ENCODE measurements around the gene ZDHHC24. TPM values are rescaled to one million over a fixed set of nuclear protein-coding genes. Genes with fewer than 3 reads are reported as not detected.
A peak's percentile ranks its signal among the peaks of the same experiment; 100 is the strongest.

ZDHHC24 gene
- total RNA-seq, 2 donors from 2014 or later: 10.9 to 16.5 TPM

DNA sequence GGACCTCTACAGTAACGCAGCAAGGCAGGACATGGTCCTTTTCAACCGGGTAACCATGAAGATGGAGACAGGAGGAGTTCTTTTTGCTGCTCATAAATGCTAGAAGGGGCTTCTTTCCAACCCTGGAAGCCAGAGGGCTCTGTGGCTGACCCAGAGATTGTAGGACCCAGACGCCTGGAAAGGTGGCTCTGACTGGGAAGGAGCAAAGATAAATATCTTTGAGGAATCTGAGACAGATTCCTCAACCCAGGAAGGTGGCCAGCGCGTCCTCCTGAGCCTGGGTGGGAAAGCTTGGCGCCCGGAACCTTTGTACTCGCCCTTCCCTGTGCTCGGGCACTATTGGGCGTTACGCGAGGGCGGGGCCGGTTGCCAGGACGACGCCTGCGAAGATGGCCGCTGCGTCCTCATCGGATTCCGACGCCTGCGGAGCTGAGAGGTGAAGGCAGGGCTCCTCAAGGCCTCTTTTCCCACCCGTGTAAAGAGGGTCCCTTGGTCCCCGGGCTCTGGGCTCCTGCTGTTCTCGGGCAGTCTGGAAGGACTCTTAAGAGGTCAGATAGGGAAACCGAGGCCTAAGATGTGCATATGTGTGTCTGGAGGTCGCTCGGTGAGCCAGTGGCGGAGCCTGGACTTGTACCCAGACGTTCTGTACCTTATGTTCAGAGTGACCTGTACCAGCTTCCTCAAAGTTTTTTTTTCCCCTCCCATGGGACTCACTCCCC lies 35.4 kb downstream of the ZDHHC24 start, which contains the start of gene BBS1:
Gene BBS1 (plus strand): TSS at position 365 of the 719 bp plus-strand sequence. CDS start 25 bp downstream, at position 390.
- TF ChIP-seq, protein P1, sequence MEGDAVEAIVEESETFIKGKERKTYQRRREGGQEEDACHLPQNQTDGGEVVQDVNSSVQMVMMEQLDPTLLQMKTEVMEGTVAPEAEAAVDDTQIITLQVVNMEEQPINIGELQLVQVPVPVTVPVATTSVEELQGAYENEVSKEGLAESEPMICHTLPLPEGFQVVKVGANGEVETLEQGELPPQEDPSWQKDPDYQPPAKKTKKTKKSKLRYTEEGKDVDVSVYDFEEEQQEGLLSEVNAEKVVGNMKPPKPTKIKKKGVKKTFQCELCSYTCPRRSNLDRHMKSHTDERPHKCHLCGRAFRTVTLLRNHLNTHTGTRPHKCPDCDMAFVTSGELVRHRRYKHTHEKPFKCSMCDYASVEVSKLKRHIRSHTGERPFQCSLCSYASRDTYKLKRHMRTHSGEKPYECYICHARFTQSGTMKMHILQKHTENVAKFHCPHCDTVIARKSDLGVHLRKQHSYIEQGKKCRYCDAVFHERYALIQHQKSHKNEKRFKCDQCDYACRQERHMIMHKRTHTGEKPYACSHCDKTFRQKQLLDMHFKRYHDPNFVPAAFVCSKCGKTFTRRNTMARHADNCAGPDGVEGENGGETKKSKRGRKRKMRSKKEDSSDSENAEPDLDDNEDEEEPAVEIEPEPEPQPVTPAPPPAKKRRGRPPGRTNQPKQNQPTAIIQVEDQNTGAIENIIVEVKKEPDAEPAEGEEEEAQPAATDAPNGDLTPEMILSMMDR (IDR thresholded peaks at IDR 0.05): peak in 1 of 2 donors; percentile 13
- Histone ChIP-seq H3K27me3 (no peaks in the 10 kb centered on the region), H3K4me1 (peaks cover 0 to 11% of the 10 kb centered on the region in 2 donors), H3K4me3 (peak within 1 kb of the TSS; percentile 59 to 74), H3K9me3 (no peaks in the 10 kb centered on the region), H3K36me3 (peaks cover 12% of the 10 kb centered on the region), H3K27ac (peak within 1 kb of the TSS; percentile 49 to 58)
- peak; percentile 87 for DNase-seq (ENCODE audit: low spot score)

DNA sequence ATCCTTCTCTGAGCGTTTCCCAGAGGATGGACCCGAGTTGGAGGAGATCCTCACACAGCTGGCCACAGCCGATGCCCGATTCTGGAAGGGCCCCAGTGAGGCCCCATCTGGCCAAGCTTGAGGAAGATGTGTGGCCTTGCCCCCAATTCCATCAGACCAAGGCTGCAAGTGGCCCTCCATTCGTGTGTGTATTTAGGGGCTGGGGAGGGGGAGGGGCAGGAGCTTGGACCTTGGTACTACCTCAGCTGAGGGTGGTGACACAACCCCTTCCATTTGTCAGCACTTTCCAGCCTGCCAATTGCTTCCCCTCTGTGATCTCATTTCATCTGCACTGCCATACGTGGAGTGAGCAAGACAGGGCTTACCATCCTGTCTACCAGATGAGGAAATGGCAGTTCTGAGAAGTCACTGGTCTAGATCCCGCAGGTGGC lies 36.7 kb downstream of the ZDHHC24 start:
- Histone ChIP-seq H3K9me3 (no peaks in the 10 kb centered on the region), H3K36me3 (no peaks in the 10 kb centered on the region), H3K4me1 (peaks cover 0 to 11% of the 10 kb centered on the region in 2 donors), H3K27me3 (no peaks in the 10 kb centered on the region), H3K27ac (no peak overlapping the region), H3K4me3 (no peak overlapping the region)
- no peak for DNase-seq (ENCODE audit: low spot score)
- TF ChIP-seq, protein P1 (IDR thresholded peaks at IDR 0.05): no peak

DNA sequence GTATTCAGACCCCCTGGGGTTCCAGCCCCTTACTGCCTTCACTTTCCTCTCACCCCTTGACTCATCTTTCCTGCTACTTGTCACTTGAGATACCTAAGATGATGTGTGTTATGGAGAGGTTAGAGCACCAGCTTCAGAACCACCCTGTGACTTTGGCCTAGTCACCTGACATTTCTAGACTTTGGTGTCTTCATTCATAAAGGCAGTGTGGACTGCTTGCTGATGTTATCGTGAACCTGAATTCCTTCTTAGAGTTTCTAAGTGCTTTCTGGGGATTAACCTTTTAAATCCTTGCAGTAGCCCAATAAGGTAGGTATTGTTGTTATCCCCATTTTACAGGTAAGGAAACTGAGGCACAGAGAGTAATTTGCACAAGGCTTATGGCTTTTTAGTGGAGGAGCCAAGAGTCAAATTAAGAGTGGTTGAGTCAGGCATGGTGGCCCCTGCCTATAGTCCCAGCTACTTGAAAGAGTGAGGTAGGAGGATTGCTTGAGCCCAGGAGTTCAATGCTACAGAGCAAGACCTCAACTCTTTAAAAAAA lies 40.5 kb downstream of the ZDHHC24 start:
- H3K9me3 ChIP-seq: no peaks in the 10 kb centered on the region
- no peaks in the 10 kb centered on the region for H3K36me3 ChIP-seq
- no peaks in the 10 kb centered on the region for H3K4me1 ChIP-seq
- no peak for DNase-seq (ENCODE audit: low spot score)
- H3K27me3 ChIP-seq: no peaks in the 10 kb centered on the region
- TF ChIP-seq, protein P1 (IDR thresholded peaks at IDR 0.05): no peak
- H3K27ac ChIP-seq: no peak overlapping the region
- H3K4me3 ChIP-seq: no peak overlapping the region

DNA sequence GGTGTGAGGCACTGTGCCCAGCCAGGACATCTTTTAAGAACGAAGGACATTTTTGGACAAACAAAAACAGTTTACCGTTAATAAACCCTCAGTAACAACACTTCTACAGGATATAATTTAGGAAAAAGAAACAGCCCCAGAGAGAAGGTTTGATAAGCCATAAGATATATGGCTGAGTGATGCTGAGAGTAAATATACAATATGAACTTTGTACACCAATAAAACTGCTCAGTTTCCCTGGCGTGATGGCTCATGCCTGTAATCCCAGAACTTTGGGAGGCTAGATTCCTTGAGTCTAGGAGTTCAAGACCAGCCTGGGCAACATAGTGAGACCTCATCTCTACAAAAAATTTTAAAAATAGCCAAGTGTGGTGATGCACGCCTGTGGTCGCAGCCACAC lies 47.3 kb downstream of the ZDHHC24 start:
- no peak for DNase-seq (ENCODE audit: low spot score)
- TF ChIP-seq, protein P1 (IDR thresholded peaks at IDR 0.05): no peak
- no peak overlapping the region for H3K27ac ChIP-seq
- H3K9me3 ChIP-seq: no peaks in the 10 kb centered on the region
- no peak overlapping the region for H3K4me3 ChIP-seq
- H3K36me3 ChIP-seq: no peaks in the 10 kb centered on the region
- H3K27me3 ChIP-seq: no peaks in the 10 kb centered on the region
- no peaks in the 10 kb centered on the region for H3K4me1 ChIP-seq

DNA sequence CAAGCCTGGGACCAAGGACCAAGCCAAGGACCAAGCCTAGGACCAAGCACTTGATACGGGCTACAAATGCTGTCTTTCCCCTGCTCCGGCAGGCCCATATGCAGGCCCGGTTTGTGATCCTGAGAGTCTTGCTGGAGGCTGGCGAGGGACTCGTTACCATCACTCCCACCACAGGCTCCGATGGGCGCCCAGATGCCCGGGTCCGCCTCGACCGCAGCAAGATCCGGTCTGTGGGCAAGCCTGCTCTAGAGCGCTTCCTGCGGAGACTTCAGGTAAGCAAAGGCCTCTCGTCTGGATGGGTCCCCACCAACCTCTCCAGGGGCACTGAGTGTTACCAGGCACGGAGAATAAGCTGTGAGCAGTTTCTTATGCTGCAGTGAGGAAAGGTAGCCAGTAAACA lies 48.6 kb downstream of the ZDHHC24 start:
- TF ChIP-seq, protein P1 (IDR thresholded peaks at IDR 0.05): no peak
- H3K36me3 ChIP-seq: peaks cover 6% of the 10 kb centered on the region
- H3K4me1 ChIP-seq: no peaks in the 10 kb centered on the region
- no peak overlapping the region for H3K27ac ChIP-seq
- H3K27me3 ChIP-seq: no peaks in the 10 kb centered on the region
- no peak overlapping the region for H3K4me3 ChIP-seq
- no peaks in the 10 kb centered on the region for H3K9me3 ChIP-seq
- no peak for DNase-seq (ENCODE audit: low spot score)
